Measurements from ENCODE around the gene YJEFN3. TPM values are rescaled to one million over a fixed set of nuclear protein-coding genes. Genes with fewer than 3 reads are reported as not detected.

Gene YJEFN3
- total RNA-seq, 8 experiments from 2014 or later = 1.1 to 10.6 (median 4.2) TPM

GRCh38 chr19:19544954-19545591 lies 16.4 kb downstream of the YJEFN3 start:
- no peak overlapping the region for H3K27ac ChIP-seq
- in situ Hi-C loops (cut with MboI; ENCODE audit: low pct_unique_long_range_greater_than_20kb in 2 of 9, low sequenced_read_pairs in 9 of 9, unreplicated experiment in 9 of 9) = loop anchor here in 3 of 9 experiments (25.0 kb wide), 1 partner anchor 92 kb away; the partner anchor contains the start of genes GMIP (in 3 of the 3) and LPAR2 (in 3 of the 3)
- ATAC-seq (replicated peaks in 6 of 8) = no peak
- 91 to 100% (median 95%) methylated on average over 3 to 16 of the region's 53 CpGs; no CpG with 5 or more reads in 6 of the 10 experiments for WGBS, 10 experiments
- H3K4me3 ChIP-seq = no peak overlapping the region
- H3K4me1 ChIP-seq (replicated peaks in 1 of 2) = peaks cover 0 to 9% of the 10 kb centered on the region in 2 donors

- in situ Hi-C loops (cut with MboI; ENCODE audit: low pct_unique_long_range_greater_than_20kb in 2 of 9, low sequenced_read_pairs in 9 of 9, unreplicated experiment in 9 of 9) = loop anchor here in 3 of 9 experiments (25.0 kb wide), 1 partner anchor 92 kb away; the partner anchor contains the start of genes GMIP (in 3 of the 3) and LPAR2 (in 3 of the 3)
- Histone ChIP-seq H3K27ac (no peak overlapping the region), H3K4me1 (replicated peaks in 1 of 2) (peaks cover 0 to 8% of the 10 kb centered on the region in 2 donors), H3K4me3 (no peak overlapping the region)
- WGBS, 10 experiments = 80 to 94% (median 87%) methylated on average over 4 to 10 of the region's 23 CpGs; no CpG with 5 or more reads in 6 of the 10 experiments
- no peak for ATAC-seq (replicated peaks in 6 of 8)
Measured at GRCh38 chr19:19545707-19546106, 17.0 kb downstream of the YJEFN3 start.

GRCh38 chr19:19546751-19547162 lies 18.0 kb downstream of the YJEFN3 start:
- no peaks in the 10 kb centered on the region for H3K4me1 ChIP-seq (replicated peaks in 1 of 2)
- 0 to 78% methylated on average over 4 to 8 of the region's 19 CpGs; no CpG with 5 or more reads in 8 of the 10 experiments for WGBS, 10 experiments
- ATAC-seq (replicated peaks in 6 of 8) = peak in 3 of 8 experiments; percentile 81 to 86 (median 84)
- no peak overlapping the region for H3K4me3 ChIP-seq
- in situ Hi-C loops (cut with MboI; ENCODE audit: low pct_unique_long_range_greater_than_20kb in 2 of 9, low sequenced_read_pairs in 9 of 9, unreplicated experiment in 9 of 9) = loop anchor here in 3 of 9 experiments (25.0 kb wide), 1 partner anchor 91 kb away; the partner anchor contains the start of genes GMIP (in 3 of the 3) and LPAR2 (in 3 of the 3)
- no peak overlapping the region for H3K27ac ChIP-seq

GRCh38 chr19:19547674-19548336 lies 19.1 kb downstream of the YJEFN3 start:
- no peak for ATAC-seq (replicated peaks in 6 of 8)
- in situ Hi-C loops (cut with MboI; ENCODE audit: low pct_unique_long_range_greater_than_20kb in 2 of 9, low sequenced_read_pairs in 9 of 9, unreplicated experiment in 9 of 9) = loop anchor here in 3 of 9 experiments (25.0 kb wide), 1 partner anchor 89 kb away; the partner anchor contains the start of genes GMIP (in 3 of the 3) and LPAR2 (in 3 of the 3)
- WGBS, 10 experiments = 37 to 87% (median 40%) methylated on average over 1 to 3 of the region's 15 CpGs; no CpG with 5 or more reads in 7 of the 10 experiments
- Histone ChIP-seq H3K4me3 (no peak overlapping the region), H3K27ac (no peak overlapping the region), H3K4me1 (replicated peaks in 1 of 2) (no peaks in the 10 kb centered on the region)

- peaks cover 0 to under 1% of the 10 kb centered on the region in 2 donors for H3K4me1 ChIP-seq (replicated peaks in 1 of 2)
- no peak for ATAC-seq (replicated peaks in 6 of 8)
- H3K27ac ChIP-seq = no peak overlapping the region
- in situ Hi-C loops (cut with MboI; ENCODE audit: low pct_unique_long_range_greater_than_20kb in 2 of 9, low sequenced_read_pairs in 9 of 9, unreplicated experiment in 9 of 9) = loop anchor here in 3 of 9 experiments (25.0 kb wide), 1 partner anchor 88 kb away; the partner anchor contains the start of genes GMIP (in 3 of the 3) and LPAR2 (in 3 of the 3)
- H3K4me3 ChIP-seq = no peak overlapping the region
- whole genome bisulfite sequencing, 10 experiments = 8 to 80% (median 57%) methylated on average over 1 to 8 of the region's 13 CpGs; no CpG with 5 or more reads in 1 of the 10 experiments
Measured at GRCh38 chr19:19548915-19549759, 20.4 kb downstream of the YJEFN3 start.

GRCh38 chr19:19549804-19550464 lies 21.2 kb downstream of the YJEFN3 start:
- peaks cover 0 to 2% of the 10 kb centered on the region in 2 donors for H3K4me1 ChIP-seq (replicated peaks in 1 of 2)
- WGBS, 10 experiments = 52 to 77% (median 66%) methylated on average over 3 to 5 of the region's 23 CpGs; no CpG with 5 or more reads in 7 of the 10 experiments
- in situ Hi-C loops (cut with MboI; ENCODE audit: low pct_unique_long_range_greater_than_20kb in 2 of 9, low sequenced_read_pairs in 9 of 9, unreplicated experiment in 9 of 9) = loop anchor here in 3 of 9 experiments (25.0 kb wide), 1 partner anchor 87 kb away; the partner anchor contains the start of genes GMIP (in 3 of the 3) and LPAR2 (in 3 of the 3)
- peak in 3 of 8 experiments; percentile 6 to 20 (median 10) for ATAC-seq (replicated peaks in 6 of 8)
- H3K27ac ChIP-seq = no peak overlapping the region
- H3K4me3 ChIP-seq = no peak overlapping the region

GRCh38 chr19:19550485-19550929 lies 21.8 kb downstream of the YJEFN3 start:
- H3K4me1 ChIP-seq (replicated peaks in 1 of 2) = peaks cover 0 to 2% of the 10 kb centered on the region in 2 donors
- in situ Hi-C loops (cut with MboI; ENCODE audit: low pct_unique_long_range_greater_than_20kb in 2 of 9, low sequenced_read_pairs in 9 of 9, unreplicated experiment in 9 of 9) = no loop called here
- no peak overlapping the region for H3K27ac ChIP-seq
- H3K4me3 ChIP-seq = no peak overlapping the region
- no CpG with 5 or more reads among the region's 8 CpGs for WGBS, 10 experiments
- ATAC-seq (replicated peaks in 6 of 8) = peak; percentile 15 to 70 (median 34)

GRCh38 chr19:19550972-19551852 lies 22.5 kb downstream of the YJEFN3 start:
- Histone ChIP-seq H3K4me1 (replicated peaks in 1 of 2) (peaks cover 0 to 2% of the 10 kb centered on the region in 2 donors), H3K27ac (no peak overlapping the region), H3K4me3 (no peak overlapping the region)
- in situ Hi-C loops (cut with MboI; ENCODE audit: low pct_unique_long_range_greater_than_20kb in 2 of 9, low sequenced_read_pairs in 9 of 9, unreplicated experiment in 9 of 9) = no loop called here
- no peak for ATAC-seq (replicated peaks in 6 of 8)
- 50 to 80% (median 59%) methylated on average over 1 to 5 of the region's 10 CpGs; no CpG with 5 or more reads in 5 of the 10 experiments for WGBS, 10 experiments

GRCh38 chr19:19551853-19552192 lies 23.1 kb downstream of the YJEFN3 start:
- Histone ChIP-seq H3K4me1 (replicated peaks in 1 of 2) (peaks cover 0 to 2% of the 10 kb centered on the region in 2 donors), H3K4me3 (no peak overlapping the region), H3K27ac (no peak overlapping the region)
- in situ Hi-C loops (cut with MboI; ENCODE audit: low pct_unique_long_range_greater_than_20kb in 2 of 9, low sequenced_read_pairs in 9 of 9, unreplicated experiment in 9 of 9) = no loop called here
- ATAC-seq (replicated peaks in 6 of 8) = no peak
- 70 to 93% (median 81%) methylated on average over 2 to 3 of the region's 14 CpGs; no CpG with 5 or more reads in 6 of the 10 experiments for WGBS, 10 experiments

GRCh38 chr19:19552798-19553197 lies 24.1 kb downstream of the YJEFN3 start:
- H3K4me3 ChIP-seq = no peak overlapping the region
- no CpG with 5 or more reads among the region's 6 CpGs for WGBS, 10 experiments
- ATAC-seq (replicated peaks in 6 of 8) = peak in 6 of 8 experiments; percentile 21 to 72 (median 46)
- H3K4me1 ChIP-seq (replicated peaks in 1 of 2) = peaks cover 0 to 2% of the 10 kb centered on the region in 2 donors
- in situ Hi-C loops (cut with MboI; ENCODE audit: low pct_unique_long_range_greater_than_20kb in 2 of 9, low sequenced_read_pairs in 9 of 9, unreplicated experiment in 9 of 9) = no loop called here
- no peak overlapping the region for H3K27ac ChIP-seq

- Histone ChIP-seq H3K27ac (no peak overlapping the region), H3K4me3 (no peak overlapping the region), H3K4me1 (replicated peaks in 1 of 2) (peaks cover 0 to 2% of the 10 kb centered on the region in 2 donors)
- no peak for ATAC-seq (replicated peaks in 6 of 8)
- WGBS, 10 experiments = 60 to 98% methylated on average over 3 to 9 of the region's 10 CpGs; no CpG with 5 or more reads in 8 of the 10 experiments
- in situ Hi-C loops (cut with MboI; ENCODE audit: low pct_unique_long_range_greater_than_20kb in 2 of 9, low sequenced_read_pairs in 9 of 9, unreplicated experiment in 9 of 9) = no loop called here
Measured at GRCh38 chr19:19553670-19554069, 25.0 kb downstream of the YJEFN3 start.
